HEK293 (cell line): ENCODE measurements around the gene COL8A1.

ENCODE experiments used
- CTCF ChIP-seq: fragments of 450-650 bp; formaldehyde crosslinking; IDR thresholded peaks from 2 replicates; pipeline ENCODE4 v1.5.1; 2016; ENCODE audit warnings: missing biosample characterization, missing genetic modification characterization
- KLF16 ChIP-seq: fragments of 450-650 bp; formaldehyde crosslinking; IDR thresholded peaks from 2 replicates; pipeline ENCODE4 v1.5.1; 2017; ENCODE audit warnings: missing biosample characterization, missing genetic modification characterization
- KLF17 ChIP-seq: fragments of 450-650 bp; formaldehyde crosslinking; IDR thresholded peaks from 2 replicates; pipeline ENCODE4 v1.5.1; 2016; ENCODE audit warnings: missing biosample characterization, missing genetic modification characterization
- PATZ1 ChIP-seq: fragments of 450-650 bp; formaldehyde crosslinking; IDR thresholded peaks from 2 replicates; pipeline ENCODE4 v1.5.1; 2016; ENCODE audit warnings: missing biosample characterization, missing genetic modification characterization
- PRDM10 ChIP-seq: fragments of 450-650 bp; formaldehyde crosslinking; IDR thresholded peaks from 2 replicates; pipeline ENCODE4 v1.5.1; 2016; ENCODE audit warnings: missing biosample characterization, missing genetic modification characterization
- SP2 ChIP-seq: fragments of 450-650 bp; formaldehyde crosslinking; IDR thresholded peaks from 2 replicates; pipeline ENCODE4 v1.5.1; 2016; ENCODE audit warnings: missing biosample characterization, missing genetic modification characterization
- TRIM28 ChIP-seq: IDR thresholded peaks from 2 replicates; pipeline ENCODE4 v1.6.1; 2011; ENCODE audit warnings: low read length, control low read depth, borderline replicate concordance
- ZBTB8A ChIP-seq: fragments of 450-650 bp; formaldehyde crosslinking; IDR thresholded peaks from 2 replicates; pipeline ENCODE4 v1.5.1; 2016; ENCODE audit warnings: missing biosample characterization, missing genetic modification characterization
- ZEB2 ChIP-seq: fragments of 450-650 bp; formaldehyde crosslinking; IDR thresholded peaks from 2 replicates; pipeline ENCODE4 v1.5.1; 2016; ENCODE audit warnings: missing biosample characterization, missing genetic modification characterization
- ZFP37 ChIP-seq: fragments of 450-650 bp; formaldehyde crosslinking; IDR thresholded peaks from 2 replicates; pipeline ENCODE4 v1.5.1; 2016; ENCODE audit warnings: missing biosample characterization, missing genetic modification characterization
- ZFP41 ChIP-seq: fragments of 450-650 bp; formaldehyde crosslinking; IDR thresholded peaks from 2 replicates; pipeline ENCODE4 v1.5.1; 2016; ENCODE audit warnings: missing biosample characterization, missing genetic modification characterization, borderline replicate concordance
- ZFP69B ChIP-seq: fragments of 450-650 bp; formaldehyde crosslinking; IDR thresholded peaks from 2 replicates; pipeline ENCODE4 v1.5.1; 2016; ENCODE audit warnings: missing biosample characterization, missing genetic modification characterization
- ZNF132 ChIP-seq: fragments of 450-650 bp; formaldehyde crosslinking; IDR thresholded peaks from 2 replicates; pipeline ENCODE4 v1.5.1; 2017; ENCODE audit warnings: missing biosample characterization, missing genetic modification characterization, borderline replicate concordance
- ZNF335 ChIP-seq: fragments of 450-650 bp; formaldehyde crosslinking; conservative IDR thresholded peaks from 2 replicates; pipeline ENCODE4 v1.5.1; 2016; ENCODE audit warnings: missing biosample characterization, missing genetic modification characterization
- ZNF366 ChIP-seq: fragments of 450-650 bp; formaldehyde crosslinking; conservative IDR thresholded peaks from 2 replicates; pipeline ENCODE4 v1.5.1; 2016; ENCODE audit warnings: missing biosample characterization, missing genetic modification characterization
- ZNF394 ChIP-seq: fragments of 450-650 bp; formaldehyde crosslinking; IDR thresholded peaks from 2 replicates; pipeline ENCODE4 v1.5.1; 2016; ENCODE audit warnings: missing biosample characterization, missing genetic modification characterization, mild to moderate bottlenecking, moderate library complexity, borderline replicate concordance
- ZNF416 ChIP-seq: fragments of 450-650 bp; formaldehyde crosslinking; IDR thresholded peaks from 2 replicates; pipeline ENCODE4 v1.5.1; 2016; ENCODE audit warnings: missing biosample characterization, missing genetic modification characterization
- ZNF555 ChIP-seq: fragments of 450-650 bp; formaldehyde crosslinking; conservative IDR thresholded peaks from 2 replicates; pipeline ENCODE4 v1.5.1; 2017; ENCODE audit warnings: missing biosample characterization, mild to moderate bottlenecking, missing genetic modification characterization, inconsistent platforms
- ZNF660 ChIP-seq: fragments of 450-650 bp; IDR thresholded peaks from 2 replicates; pipeline ENCODE4 v1.5.1; 2018; ENCODE audit warnings: missing biosample characterization, mild to moderate bottlenecking, missing genetic modification characterization
- ZNF664 ChIP-seq: fragments of 450-650 bp; formaldehyde crosslinking; IDR thresholded peaks from 2 replicates; pipeline ENCODE4 v1.5.1; 2016; ENCODE audit warnings: missing biosample characterization, missing genetic modification characterization
- ZNF76 ChIP-seq: fragments of 450-650 bp; formaldehyde crosslinking; IDR thresholded peaks from 2 replicates; pipeline ENCODE4; 2016; ENCODE audit warnings: low read depth, missing biosample characterization, missing genetic modification characterization, borderline replicate concordance
- ZNF837 ChIP-seq: fragments of 450-650 bp; formaldehyde crosslinking; IDR thresholded peaks from 2 replicates; pipeline ENCODE4 v1.5.1; 2016; ENCODE audit warnings: missing biosample characterization, missing genetic modification characterization
- ZNF843 ChIP-seq: fragments of 450-650 bp; formaldehyde crosslinking; IDR thresholded peaks from 2 replicates; pipeline ENCODE4 v1.5.1; 2016; ENCODE audit warnings: missing biosample characterization, missing genetic modification characterization
- TF ChIP-seq, protein P1 (sequence below): fragments of 450-650 bp; formaldehyde crosslinking; IDR thresholded peaks from 2 replicates; pipeline ENCODE4 v1.5.1; 2016; ENCODE audit warnings: missing biosample characterization, missing genetic modification characterization
- TF ChIP-seq, protein P2 (sequence below): fragments of 450-650 bp; formaldehyde crosslinking; IDR thresholded peaks from 2 replicates; pipeline ENCODE4 v1.5.1; 2017; ENCODE audit warnings: missing biosample characterization, missing genetic modification characterization

The COL8A1 gene

GRCh38 chr3:99638167-99638948 lies at the start of gene COL8A1 (continued):
- TF ChIP-seq PRDM10 (peak; percentile 74), ZNF837 (tag by site-specific recombination) (no peak), ZNF76 (tag by site-specific recombination) (peak; percentile 23; the same call in 1 of the 2 replicates), CTCF (no peak), ZBTB8A (tag by site-specific recombination) (no peak), ZNF664 (tag by site-specific recombination) (no peak), ZNF416 (tag by site-specific recombination) (no peak), ZNF660 (tag by site-specific recombination) (no peak), ZNF394 (tag by site-specific recombination) (peak; percentile 52; the same call in 1 of the 2 replicates), ZNF366 (tag by site-specific recombination) (peak; percentile 89), ZFP41 (tag by site-specific recombination) (no peak), ZFP69B (tag by site-specific recombination) (peak; percentile 58; the same call in 1 of the 2 replicates), PATZ1 (tag by site-specific recombination) (peak; percentile 75), KLF16 (tag by site-specific recombination) (0 out of 2 replicates have a peak, but pooled peaks have one; percentile 56), TRIM28 (0 out of 2 replicates have a peak, but pooled peaks have one; percentile 6), ZNF843 (tag by site-specific recombination) (no peak), ZNF335 (tag by site-specific recombination) (peak; percentile 85), ZFP37 (tag by site-specific recombination) (no peak), ZEB2 (tag by site-specific recombination) (peak; percentile 24; the same call in 1 of the 2 replicates), KLF17 (tag by site-specific recombination) (0 out of 2 replicates have a peak, but pooled peaks have one; percentile 35), SP2 (tag by site-specific recombination) (peak; percentile 50), ZNF132 (tag by site-specific recombination) (no peak), ZNF555 (tag by site-specific recombination) (no peak)
- TF ChIP-seq, protein P1, sequence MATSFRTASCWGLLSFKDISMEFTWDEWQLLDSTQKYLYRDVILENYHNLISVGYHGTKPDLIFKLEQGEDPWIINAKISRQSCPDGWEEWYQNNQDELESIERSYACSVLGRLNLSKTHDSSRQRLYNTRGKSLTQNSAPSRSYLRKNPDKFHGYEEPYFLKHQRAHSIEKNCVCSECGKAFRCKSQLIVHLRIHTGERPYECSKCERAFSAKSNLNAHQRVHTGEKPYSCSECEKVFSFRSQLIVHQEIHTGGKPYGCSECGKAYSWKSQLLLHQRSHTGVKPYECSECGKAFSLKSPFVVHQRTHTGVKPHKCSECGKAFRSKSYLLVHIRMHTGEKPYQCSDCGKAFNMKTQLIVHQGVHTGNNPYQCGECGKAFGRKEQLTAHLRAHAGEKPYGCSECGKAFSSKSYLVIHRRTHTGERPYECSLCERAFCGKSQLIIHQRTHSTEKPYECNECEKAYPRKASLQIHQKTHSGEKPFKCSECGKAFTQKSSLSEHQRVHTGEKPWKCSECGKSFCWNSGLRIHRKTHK = no peak
- TF ChIP-seq, protein P2, sequence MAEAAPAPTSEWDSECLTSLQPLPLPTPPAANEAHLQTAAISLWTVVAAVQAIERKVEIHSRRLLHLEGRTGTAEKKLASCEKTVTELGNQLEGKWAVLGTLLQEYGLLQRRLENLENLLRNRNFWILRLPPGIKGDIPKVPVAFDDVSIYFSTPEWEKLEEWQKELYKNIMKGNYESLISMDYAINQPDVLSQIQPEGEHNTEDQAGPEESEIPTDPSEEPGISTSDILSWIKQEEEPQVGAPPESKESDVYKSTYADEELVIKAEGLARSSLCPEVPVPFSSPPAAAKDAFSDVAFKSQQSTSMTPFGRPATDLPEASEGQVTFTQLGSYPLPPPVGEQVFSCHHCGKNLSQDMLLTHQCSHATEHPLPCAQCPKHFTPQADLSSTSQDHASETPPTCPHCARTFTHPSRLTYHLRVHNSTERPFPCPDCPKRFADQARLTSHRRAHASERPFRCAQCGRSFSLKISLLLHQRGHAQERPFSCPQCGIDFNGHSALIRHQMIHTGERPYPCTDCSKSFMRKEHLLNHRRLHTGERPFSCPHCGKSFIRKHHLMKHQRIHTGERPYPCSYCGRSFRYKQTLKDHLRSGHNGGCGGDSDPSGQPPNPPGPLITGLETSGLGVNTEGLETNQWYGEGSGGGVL (tag by site-specific recombination) = peak; percentile 90
